Epithelial cell of proximal tubule (primary cell): ENCODE data around the gene RDH5. TPM values are rescaled to one million over a fixed set of nuclear protein-coding genes. Genes with fewer than 3 reads are reported as not detected.

ENCODE experiments used
- DNase-seq: peaks from one replicate; pipeline ENCODE4 v3.0.0-alpha.2; 2011; ENCODE audit warnings: low read depth
- H3K4me3 ChIP-seq: 2 replicates; pipeline ENCODE4 v1.5.1; 2011; ENCODE audit warnings: low read depth, mild to moderate bottlenecking, low read length
- CTCF ChIP-seq: conservative IDR thresholded peaks from 2 replicates; pipeline ENCODE4 v1.5.1; 2012; ENCODE audit warnings: low read depth, mild to moderate bottlenecking, low read length
- total RNA-seq: library from RNA; depleted of rRNA; stranded (reverse); fragments of >200 nt; gene quantifications from 2 replicates; pipeline ENCODE4 v1.2.3, GENCODE V29; 2015

RDH5 gene
- total RNA-seq, 1 donor from 2014 or later = 2.5 TPM

GRCh38 chr12:55695349-55695748, 24.8 kb upstream of the RDH5 start:
- no peak for DNase-seq
- TF ChIP-seq CTCF = no peak
- no peak overlapping the region for H3K4me3 ChIP-seq

GRCh38 chr12:55696141-55696540, 24.1 kb upstream of the RDH5 start:
- no peak overlapping the region for H3K4me3 ChIP-seq
- DNase-seq = no peak
- TF ChIP-seq CTCF = no peak

- DNase-seq = no peak
- no peak overlapping the region for H3K4me3 ChIP-seq
- TF ChIP-seq CTCF = no peak
Measured at GRCh38 chr12:55696796-55697462, 23.3 kb upstream of the RDH5 start.

- no peak overlapping the region for H3K4me3 ChIP-seq
- no peak for DNase-seq
- TF ChIP-seq CTCF = no peak
Measured at GRCh38 chr12:55697686-55698085, 22.5 kb upstream of the RDH5 start.

- no peak for TF ChIP-seq CTCF
- no peak for DNase-seq
Measured at GRCh38 chr12:55698241-55698955, 21.8 kb upstream of the RDH5 start.

GRCh38 chr12:55698965-55699364, 21.2 kb upstream of the RDH5 start:
- TF ChIP-seq CTCF = no peak
- DNase-seq = no peak
- no peak overlapping the region for H3K4me3 ChIP-seq

More at GRCh38 chr12:55698241-55698955, 21.8 kb upstream of the RDH5 start:
- H3K4me3 ChIP-seq = no peak overlapping the region
